SK-N-SH (cell line): ENCODE data around the gene POLDIP3.

ENCODE experiments used
- ELF1 ChIP-seq: IDR thresholded peaks from 2 replicates; pipeline ENCODE4 v1.4.0; 2012
- EP300 ChIP-seq, 2 experiments: IDR thresholded peaks; 2 replicates each; pipeline versions ENCODE4 v1.4.0 to v1.6.1; 2012; ENCODE audit warnings: borderline replicate concordance in 1 of 2, low read depth in 1 of 2, low read length in 1 of 2
- EZH2phosphoT487 ChIP-seq: fragments of 200-600 bp; sonication (generic); IDR thresholded peaks from 2 replicates; pipeline ENCODE4 v1.6.1; 2017; ENCODE audit warnings: low read depth, mixed run types, mild to moderate bottlenecking, antibody characterized with exemption, moderate library complexity, borderline replicate concordance
- POLR2AphosphoS5 ChIP-seq: IDR thresholded peaks from 2 replicates; pipeline ENCODE4 v1.6.1; 2012; ENCODE audit warnings: low read depth, low read length
- RAD21 ChIP-seq: IDR thresholded peaks from 2 replicates; pipeline ENCODE4 v1.6.1; 2012; ENCODE audit warnings: mild to moderate bottlenecking, low read length
- RFX5 ChIP-seq: IDR thresholded peaks from 2 replicates; pipeline ENCODE4 v1.6.1; 2012; ENCODE audit warnings: mild to moderate bottlenecking, improper control_type of control experiment, low read length
- RXRA ChIP-seq: IDR thresholded peaks from 2 replicates; pipeline ENCODE4 v1.4.0; 2012; ENCODE audit warnings: low read depth, mild to moderate bottlenecking, borderline replicate concordance
- TAF1 ChIP-seq: IDR thresholded peaks from 2 replicates; pipeline ENCODE4 v1.6.1; 2012; ENCODE audit warnings: low read depth, mild to moderate bottlenecking, low read length, moderate library complexity, borderline replicate concordance
- TEAD4 ChIP-seq: IDR thresholded peaks from 2 replicates; pipeline ENCODE4 v1.4.0; 2012; ENCODE audit warnings: mild to moderate bottlenecking, borderline replicate concordance; ENCODE audit not compliant: insufficient read depth
- YY1 ChIP-seq: IDR thresholded peaks from 2 replicates; pipeline ENCODE4 v1.4.0; 2012; ENCODE audit warnings: low read depth, mild to moderate bottlenecking
- TF ChIP-seq, protein P1 (sequence below): fragments of 200-600 bp; sonication (generic); IDR thresholded peaks from 2 replicates; pipeline ENCODE4 v1.6.1; 2017; ENCODE audit warnings: antibody characterized with exemption, mild to moderate bottlenecking, moderate library complexity
- TF ChIP-seq, protein P2 (sequence below): IDR thresholded peaks from 2 replicates; pipeline ENCODE4 v1.4.0; 2012; ENCODE audit warnings: low read depth
- TF ChIP-seq, protein P3 (sequence below): fragments of 150-350 bp; IDR thresholded peaks from 2 replicates; pipeline ENCODE4 v1.6.1; 2016; ENCODE audit warnings: mild to moderate bottlenecking, low read depth, low read length
- TF ChIP-seq, protein P4 (sequence below): IDR thresholded peaks from 2 replicates; pipeline ENCODE4; 2012

DNA sequence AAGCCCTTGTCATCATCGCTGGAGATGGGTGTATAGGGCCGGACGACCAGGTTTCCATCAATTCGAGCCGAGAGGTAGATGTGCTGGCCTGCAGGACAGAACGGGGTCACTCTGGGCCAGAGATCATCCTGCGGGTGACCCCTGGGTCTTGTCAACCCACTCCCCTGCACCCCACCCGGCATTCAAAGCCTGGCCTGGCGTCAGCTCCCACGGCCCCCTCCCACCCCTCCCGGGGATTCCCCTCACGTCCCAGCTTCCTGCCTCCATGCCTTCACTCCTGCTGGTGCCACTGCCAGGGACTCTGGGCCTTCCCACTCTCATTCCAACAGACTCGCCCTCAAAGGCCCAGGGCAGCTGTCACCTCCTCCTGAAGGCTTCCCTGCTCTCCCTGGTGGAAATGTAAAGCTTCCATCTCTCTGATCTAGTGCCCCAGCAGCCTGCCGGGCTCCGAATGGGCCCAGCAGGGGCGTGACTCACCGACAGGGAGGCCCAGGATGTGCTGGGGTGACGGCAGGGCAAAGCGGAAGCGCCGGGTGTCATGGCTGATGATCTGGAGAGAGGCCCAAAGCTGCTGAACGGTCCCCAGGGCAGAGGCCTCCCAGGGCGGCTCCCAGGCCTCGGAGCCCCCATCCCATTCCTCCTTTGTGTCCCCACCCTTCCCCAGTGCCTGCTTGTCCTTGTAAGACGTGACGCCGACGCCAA, 16.4 kb upstream of the POLDIP3 start:
- TF ChIP-seq, protein P1, sequence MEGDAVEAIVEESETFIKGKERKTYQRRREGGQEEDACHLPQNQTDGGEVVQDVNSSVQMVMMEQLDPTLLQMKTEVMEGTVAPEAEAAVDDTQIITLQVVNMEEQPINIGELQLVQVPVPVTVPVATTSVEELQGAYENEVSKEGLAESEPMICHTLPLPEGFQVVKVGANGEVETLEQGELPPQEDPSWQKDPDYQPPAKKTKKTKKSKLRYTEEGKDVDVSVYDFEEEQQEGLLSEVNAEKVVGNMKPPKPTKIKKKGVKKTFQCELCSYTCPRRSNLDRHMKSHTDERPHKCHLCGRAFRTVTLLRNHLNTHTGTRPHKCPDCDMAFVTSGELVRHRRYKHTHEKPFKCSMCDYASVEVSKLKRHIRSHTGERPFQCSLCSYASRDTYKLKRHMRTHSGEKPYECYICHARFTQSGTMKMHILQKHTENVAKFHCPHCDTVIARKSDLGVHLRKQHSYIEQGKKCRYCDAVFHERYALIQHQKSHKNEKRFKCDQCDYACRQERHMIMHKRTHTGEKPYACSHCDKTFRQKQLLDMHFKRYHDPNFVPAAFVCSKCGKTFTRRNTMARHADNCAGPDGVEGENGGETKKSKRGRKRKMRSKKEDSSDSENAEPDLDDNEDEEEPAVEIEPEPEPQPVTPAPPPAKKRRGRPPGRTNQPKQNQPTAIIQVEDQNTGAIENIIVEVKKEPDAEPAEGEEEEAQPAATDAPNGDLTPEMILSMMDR, result no peak
- TF ChIP-seq RXRA (no peak), TEAD4 (no peak), POLR2AphosphoS5 (no peak), YY1 (no peak), RFX5 (no peak), RAD21 (no peak), TAF1 (no peak), EZH2phosphoT487 (no peak), EP300 (IDR thresholded peaks at IDR 0.05; ENCODE audit: borderline replicate concordance in 1 of 2, low read depth in 1 of 2, low read length in 1 of 2) (no peak), ELF1 (no peak)
- TF ChIP-seq, protein P2, sequence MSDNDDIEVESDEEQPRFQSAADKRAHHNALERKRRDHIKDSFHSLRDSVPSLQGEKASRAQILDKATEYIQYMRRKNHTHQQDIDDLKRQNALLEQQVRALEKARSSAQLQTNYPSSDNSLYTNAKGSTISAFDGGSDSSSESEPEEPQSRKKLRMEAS, result no peak
- TF ChIP-seq, protein P3, sequence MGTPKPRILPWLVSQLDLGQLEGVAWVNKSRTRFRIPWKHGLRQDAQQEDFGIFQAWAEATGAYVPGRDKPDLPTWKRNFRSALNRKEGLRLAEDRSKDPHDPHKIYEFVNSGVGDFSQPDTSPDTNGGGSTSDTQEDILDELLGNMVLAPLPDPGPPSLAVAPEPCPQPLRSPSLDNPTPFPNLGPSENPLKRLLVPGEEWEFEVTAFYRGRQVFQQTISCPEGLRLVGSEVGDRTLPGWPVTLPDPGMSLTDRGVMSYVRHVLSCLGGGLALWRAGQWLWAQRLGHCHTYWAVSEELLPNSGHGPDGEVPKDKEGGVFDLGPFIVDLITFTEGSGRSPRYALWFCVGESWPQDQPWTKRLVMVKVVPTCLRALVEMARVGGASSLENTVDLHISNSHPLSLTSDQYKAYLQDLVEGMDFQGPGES, result no peak
- TF ChIP-seq, protein P4, sequence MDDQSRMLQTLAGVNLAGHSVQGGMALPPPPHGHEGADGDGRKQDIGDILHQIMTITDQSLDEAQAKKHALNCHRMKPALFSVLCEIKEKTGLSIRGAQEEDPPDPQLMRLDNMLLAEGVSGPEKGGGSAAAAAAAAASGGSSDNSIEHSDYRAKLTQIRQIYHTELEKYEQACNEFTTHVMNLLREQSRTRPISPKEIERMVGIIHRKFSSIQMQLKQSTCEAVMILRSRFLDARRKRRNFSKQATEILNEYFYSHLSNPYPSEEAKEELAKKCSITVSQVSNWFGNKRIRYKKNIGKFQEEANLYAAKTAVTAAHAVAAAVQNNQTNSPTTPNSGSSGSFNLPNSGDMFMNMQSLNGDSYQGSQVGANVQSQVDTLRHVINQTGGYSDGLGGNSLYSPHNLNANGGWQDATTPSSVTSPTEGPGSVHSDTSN, result no peak
